GM18873 (cell line): ENCODE data around the gene ZNF778.
"Not testable (repeated sequence)": the region's sequence is repeated elsewhere in the genome, so short reads cannot be mapped to it uniquely, and the experiment has no call there.

Experiments used
- ATAC-seq: cut with Tn5 transposase; IDR thresholded peaks from one replicate; pipeline ENCODE4 v1.9.1; 2021; ENCODE audit warnings: mild to moderate bottlenecking, moderate library complexity, moderate number of reproducible peaks; ENCODE audit not compliant: unreplicated experiment, low FRiP score

The ZNF778 gene

DNA sequence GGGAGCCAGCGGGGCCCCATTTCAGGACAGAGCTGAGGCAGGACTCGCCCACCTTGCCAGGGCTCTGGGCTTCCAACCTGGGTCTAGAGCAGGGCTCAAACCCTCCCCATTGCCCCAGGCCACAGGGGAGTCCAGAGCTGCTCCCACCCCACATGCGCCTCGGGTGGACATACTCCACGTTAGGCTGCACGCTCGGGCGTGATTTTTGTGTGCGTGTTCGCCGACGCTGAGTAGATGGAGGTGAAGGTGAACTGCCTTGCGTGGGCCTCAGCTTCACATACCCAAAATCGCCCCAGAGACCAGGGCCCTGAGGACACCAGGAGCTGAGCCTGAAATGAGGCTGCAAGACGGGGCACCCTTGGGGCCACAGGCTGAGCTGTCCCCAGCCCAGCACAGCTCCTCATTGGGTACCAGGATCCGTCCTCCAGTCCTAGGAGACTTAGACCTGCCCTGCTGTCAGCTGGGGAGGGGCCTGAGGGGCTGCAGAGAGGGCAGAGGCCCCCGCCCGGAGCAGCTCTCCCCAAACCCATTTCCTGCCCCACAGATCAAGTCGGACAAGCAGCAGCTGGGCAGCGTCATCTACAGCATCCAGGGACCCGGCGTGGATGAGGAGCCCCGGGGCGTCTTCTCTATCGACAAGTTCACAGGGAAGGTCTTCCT, 37.7 kb upstream of the ZNF778 start:
- no peak for ATAC-seq

DNA sequence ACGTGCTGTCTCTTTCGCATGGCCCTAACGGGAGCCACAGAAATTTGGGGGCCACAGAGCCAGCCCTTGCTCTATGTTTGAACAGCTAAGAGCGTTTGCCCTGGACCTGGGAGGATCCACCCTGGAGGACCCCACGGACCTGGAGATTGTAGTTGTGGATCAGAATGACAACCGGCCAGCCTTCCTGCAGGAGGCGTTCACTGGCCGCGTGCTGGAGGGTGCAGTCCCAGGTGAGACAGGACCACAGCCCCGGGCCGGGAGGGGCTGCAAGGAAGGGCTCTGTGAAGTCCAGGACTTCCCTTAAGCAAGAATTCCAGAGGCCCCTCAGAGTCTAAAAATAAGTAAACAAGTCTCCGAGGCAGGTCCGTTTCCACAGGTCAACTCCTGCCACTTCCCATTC, 34.0 kb upstream of the ZNF778 start:
- no peak for ATAC-seq

DNA sequence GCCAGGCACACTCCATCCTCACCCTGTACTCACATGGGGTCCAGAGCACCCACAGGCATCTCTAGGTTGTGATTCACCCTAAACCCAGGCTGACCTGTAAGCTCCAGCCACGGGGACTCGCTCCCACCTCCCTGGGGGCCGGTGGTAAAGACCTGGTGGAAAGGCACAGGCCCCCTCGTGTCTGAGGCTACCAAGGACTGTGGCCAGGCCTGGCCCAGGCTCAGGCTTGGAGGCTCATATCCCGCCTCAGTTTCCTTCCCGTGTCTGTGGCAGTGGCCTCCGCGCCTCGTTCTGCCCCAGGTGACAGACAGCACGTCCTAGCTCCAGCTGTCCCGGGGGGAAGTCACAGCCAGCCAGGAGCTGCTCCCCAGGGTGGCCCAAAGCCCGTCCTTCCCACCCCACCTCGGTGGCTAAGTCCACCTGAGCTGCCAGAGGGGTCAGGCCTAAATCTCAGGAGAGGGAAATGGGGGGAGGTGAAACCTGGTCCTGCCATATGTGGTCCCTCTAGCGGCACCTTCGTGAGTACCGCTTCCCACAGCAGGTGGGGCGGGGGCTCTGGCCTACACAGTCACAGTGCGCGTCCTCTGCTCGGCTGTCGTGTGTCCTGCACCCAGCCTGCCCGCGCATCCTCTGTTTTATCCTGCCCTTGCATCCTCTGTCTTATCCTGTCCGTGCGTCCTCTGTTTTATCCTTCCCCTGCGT, 33.4 kb upstream of the ZNF778 start:
- ATAC-seq, result no peak

- ATAC-seq, result no peak
These were observed 32.9 kb upstream of the ZNF778 start for GRCh38 chr16:89184677-89184932.

GRCh38 chr16:89184933-89185794, 32.3 kb upstream of the ZNF778 start:
- no peak for ATAC-seq

GRCh38 chr16:89185887-89186592, 31.5 kb upstream of the ZNF778 start:
- not testable (repeated sequence) for ATAC-seq

GRCh38 chr16:89186593-89187031, 30.9 kb upstream of the ZNF778 start:
- not testable (repeated sequence) for ATAC-seq

DNA sequence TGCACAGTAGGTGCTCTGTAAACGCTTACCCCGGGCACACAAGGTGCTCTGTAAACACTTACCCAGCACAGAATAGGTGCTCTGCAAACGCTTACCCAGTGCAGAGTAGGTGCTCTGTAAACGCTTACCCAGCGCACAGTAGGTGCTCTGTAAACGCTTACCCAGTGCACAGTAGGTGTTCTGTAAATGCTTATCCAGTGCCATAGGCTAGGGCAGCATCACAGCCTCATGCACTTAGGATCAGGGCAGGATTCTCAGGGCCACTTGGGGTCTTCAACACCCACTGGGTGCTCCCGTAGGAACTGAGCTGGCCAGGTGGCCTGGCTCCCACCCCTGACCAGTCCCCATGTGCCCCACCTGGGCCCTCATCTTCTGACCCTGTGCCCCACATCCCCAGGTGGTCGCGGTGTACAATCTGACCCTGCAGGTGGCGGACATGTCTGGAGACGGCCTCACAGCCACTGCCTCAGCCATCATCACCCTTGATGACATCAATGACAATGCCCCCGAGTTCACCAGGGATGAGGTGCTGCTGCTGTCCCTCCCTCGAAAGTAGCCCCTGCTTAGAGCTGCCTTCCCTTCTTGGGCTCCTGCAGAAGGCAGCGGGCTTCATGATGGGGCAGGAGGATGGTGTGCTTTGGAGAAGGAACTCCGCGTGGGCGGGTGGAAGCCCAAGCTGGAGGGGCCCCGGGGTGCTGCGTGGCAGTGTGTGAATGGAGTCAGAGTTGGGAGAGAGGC, 30.3 kb upstream of the ZNF778 start:
- ATAC-seq, result no peak

DNA sequence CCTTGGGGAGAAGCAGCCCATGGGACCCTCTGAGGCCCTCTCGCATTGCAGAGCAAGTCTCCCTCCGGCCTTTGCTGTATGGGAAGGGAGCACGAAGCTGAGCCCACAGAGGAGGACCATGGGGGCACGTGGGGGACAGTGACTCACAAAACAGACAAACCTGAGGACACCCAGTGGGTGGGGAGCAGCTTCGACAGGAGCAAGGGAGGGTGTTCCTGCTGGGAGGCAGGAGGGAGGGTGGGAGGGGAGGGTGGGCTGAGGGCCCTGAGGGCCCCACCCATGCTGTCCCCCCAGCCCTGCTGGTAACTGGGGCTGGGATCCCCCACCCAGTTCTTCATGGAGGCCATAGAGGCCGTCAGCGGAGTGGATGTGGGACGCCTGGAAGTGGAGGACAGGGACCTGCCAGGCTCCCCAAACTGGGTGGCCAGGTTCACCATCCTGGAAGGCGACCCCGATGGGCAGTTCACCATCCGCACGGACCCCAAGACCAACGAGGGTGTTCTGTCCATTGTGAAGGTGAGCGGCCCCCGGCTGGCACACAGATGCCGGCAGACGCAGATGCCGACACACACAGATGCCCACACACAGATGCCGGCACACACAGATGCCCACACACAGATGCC, 29.6 kb upstream of the ZNF778 start:
- no peak for ATAC-seq

DNA sequence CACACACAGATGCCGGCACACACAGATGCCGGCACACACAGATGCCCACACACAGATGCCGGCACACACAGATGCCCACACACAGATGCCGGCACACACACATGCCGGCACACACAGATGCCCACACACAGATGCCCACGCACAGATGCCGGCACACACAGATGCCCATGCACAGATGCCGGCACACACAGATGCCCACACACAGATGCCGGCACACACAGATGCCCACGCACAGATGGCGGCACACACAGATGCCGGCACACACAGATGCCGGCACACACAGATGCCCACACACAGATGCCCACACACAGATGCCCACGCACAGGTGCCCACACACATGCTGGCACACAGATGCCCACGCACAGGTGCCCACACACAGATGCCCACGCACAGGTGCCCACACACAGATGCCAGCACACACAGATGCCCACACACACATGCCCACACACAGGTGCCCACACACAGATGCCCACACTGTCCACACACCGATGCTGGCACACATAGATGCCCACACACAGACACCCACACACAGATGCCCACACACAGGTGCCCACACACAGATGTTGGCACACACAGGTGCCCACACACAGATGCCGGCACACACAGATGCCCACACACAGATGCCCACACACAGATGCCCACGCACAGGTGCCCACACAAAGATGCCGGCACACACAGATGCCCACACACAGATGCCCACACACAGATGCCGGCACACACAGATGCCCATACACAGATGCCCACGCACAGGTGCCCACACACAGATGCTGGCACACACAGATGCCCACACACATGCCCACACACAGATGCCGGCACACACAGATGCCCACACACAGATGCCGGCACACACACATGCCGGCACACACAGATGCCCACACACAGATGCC, 28.8 kb upstream of the ZNF778 start:
- not testable (repeated sequence) for ATAC-seq

DNA sequence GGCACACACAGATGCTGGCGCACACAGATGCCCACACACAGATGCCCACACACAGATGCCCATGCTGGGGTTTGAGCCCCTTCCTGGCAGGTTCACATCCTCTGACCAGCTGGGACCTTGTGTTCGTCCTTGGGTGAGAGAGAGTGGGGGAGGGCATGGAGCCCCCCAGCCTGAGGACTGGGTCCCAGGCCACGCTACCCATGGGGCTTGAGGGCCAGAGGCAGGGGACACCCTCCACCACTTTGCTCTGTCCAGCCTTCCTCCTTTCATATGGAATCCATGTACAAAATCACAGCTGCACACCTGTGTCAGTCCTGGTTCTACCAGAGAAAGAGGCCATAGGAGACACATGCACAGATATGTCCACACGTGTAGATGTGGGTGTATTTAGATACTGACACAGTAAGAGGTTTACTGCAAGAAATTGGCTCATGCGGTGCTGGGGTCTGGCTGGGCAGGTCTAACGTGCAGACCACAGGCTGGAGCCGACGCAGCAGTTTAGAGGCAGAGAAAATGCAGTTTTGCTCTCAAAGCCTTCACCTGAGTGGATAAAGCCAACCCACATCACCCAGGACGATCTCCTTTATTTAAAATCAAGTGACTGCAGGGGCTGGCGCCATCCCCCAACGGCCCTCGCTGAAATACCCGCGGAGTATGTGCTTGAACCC, 28.0 kb upstream of the ZNF778 start:
- no peak for ATAC-seq

GRCh38 chr16:89190150-89190958, 27.1 kb upstream of the ZNF778 start:
- ATAC-seq, result no peak

DNA sequence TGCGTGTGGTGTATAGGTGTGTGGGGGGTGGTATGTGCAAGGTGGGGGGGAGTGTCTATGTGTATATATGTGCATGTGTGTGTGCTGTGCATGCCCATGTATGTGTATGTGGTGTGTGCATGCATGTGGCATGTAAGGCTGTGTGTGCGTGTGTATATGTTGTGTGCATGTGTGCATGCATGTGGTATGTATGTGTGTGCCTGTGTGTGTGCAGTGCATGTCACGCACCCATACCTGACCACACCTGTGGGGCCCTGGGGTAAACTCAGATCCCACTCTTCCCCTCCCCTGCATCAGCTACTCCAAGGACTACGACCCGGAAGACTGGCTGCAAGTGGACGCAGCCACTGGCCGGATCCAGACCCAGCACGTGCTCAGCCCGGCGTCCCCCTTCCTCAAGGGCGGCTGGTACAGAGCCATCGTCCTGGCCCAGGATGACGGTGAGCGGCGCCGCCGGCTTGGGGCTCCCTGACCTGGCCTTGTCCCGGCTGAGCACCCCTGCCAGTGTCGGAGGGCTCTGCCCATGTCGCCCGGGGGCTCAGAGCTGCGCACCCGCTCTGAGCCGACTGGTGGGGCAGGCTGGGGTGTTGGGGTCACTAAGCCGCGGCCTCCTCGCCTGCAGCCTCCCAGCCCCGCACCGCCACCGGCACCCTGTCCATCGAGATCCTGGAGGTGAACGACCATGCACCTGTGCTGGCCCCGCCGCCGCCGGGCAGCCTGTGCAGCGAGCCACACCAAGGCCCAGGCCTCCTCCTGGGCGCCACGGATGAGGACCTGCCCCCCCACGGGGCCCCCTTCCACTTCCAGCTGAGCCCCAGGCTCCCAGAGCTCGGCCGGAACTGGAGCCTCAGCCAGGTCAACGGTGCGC, 26.2 kb upstream of the ZNF778 start:
- no peak for ATAC-seq

DNA sequence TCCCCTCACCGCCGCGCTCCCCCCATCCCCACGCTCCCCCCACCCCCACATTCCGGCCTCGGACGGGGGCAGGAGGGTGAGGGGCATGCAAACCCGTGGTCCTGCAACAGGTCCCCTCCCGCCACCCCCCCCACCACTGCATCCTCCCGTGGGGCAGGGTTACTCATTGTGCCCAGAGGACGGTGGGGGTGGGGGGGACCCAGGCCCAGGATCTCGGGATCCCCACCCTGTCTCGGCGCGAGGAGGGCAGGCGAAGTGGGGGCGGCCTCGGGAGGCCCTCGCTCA, 25.7 kb upstream of the ZNF778 start:
- ATAC-seq, result no peak

GRCh38 chr16:89192186-89192955, 25.1 kb upstream of the ZNF778 start:
- not testable (repeated sequence) for ATAC-seq

GRCh38 chr16:89192956-89193575, 24.4 kb upstream of the ZNF778 start:
- ATAC-seq, result no peak
